ENCODE data around the gene VSIG1. TPM values are rescaled to one million over a fixed set of nuclear protein-coding genes. Genes with fewer than 3 reads are reported as not detected.

Gene VSIG1
- total RNA-seq, 1 donor from 2014 or later = 0.51 TPM

GRCh38 chrX:108064613-108065012 lies 19.7 kb downstream of the VSIG1 start:
- DNase-seq = no peak

DNA sequence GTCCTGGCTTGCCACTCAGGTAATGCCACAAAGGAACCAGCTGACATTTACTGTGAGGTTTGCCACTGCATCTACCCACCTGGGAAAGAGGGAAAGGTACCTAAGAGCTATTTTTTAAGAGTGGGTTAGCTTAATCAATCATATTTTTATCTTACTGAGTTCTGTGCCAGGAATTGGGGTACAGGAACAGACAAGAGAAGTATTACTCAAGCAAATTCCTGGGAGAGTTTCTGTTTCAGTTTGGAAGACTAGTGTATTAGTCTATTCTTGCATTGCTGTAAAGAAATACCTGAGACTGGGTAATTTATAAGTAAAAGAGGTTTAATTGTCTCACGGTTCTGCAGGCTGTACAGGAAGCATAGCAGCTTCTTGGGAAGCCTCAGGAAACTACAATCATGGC lies 23.3 kb downstream of the VSIG1 start:
- DNase-seq = no peak

- peak; percentile 34 for DNase-seq
These were observed 26.0 kb downstream of the VSIG1 start for GRCh38 chrX:108070891-108071290.

- DNase-seq = no peak
These were observed 26.7 kb downstream of the VSIG1 start for GRCh38 chrX:108071578-108071977.

- DNase-seq = peak; percentile 12
These were observed 27.9 kb downstream of the VSIG1 start for GRCh38 chrX:108072746-108073145.

GRCh38 chrX:108081110-108081509 lies 36.2 kb downstream of the VSIG1 start:
- DNase-seq = no peak

- DNase-seq = no peak
These were observed 42.9 kb downstream of the VSIG1 start for GRCh38 chrX:108087792-108088191.

- no peak for DNase-seq
These were observed 43.6 kb downstream of the VSIG1 start for GRCh38 chrX:108088511-108088910.

GRCh38 chrX:108090491-108091263 lies 45.8 kb downstream of the VSIG1 start:
- peak; percentile 31 for DNase-seq

- DNase-seq = peak; percentile 96
These were observed 46.5 kb downstream of the VSIG1 start, which contains the start of the genes ATG4A and PSMD10 for GRCh38 chrX:108091264-108091877. Gene ATG4A, plus strand, starts transcription at chrX:108091778. Its CDS starts 49 bp downstream, at chrX:108091827. Gene PSMD10, minus strand, starts transcription at chrX:108091542. Its CDS starts 22 bp downstream, at chrX:108091520.

GRCh38 chrX:108091878-108092291 lies 47.0 kb downstream of the VSIG1 start:
- DNase-seq = peak; percentile 40

DNA sequence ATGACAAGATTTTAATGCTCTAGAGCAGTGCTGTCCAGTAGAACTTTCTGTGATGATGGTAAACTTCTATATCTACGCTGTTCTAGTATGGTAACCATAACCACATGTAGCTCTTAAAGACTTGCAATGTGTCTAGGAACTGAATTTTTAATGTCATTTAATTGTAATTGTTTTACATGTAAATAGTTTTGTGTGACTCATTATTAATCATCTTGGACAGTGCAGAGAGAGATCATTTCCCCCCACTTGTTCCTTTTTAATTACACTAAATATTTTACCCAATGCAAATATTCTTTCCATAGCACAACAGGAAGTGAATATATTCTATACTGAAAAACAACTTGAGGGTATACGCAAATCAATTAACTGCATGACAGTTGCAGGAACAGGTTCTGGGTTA lies 52.5 kb downstream of the VSIG1 start:
- DNase-seq = peak; percentile 15

GRCh38 chrX:108105473-108105872 lies 60.6 kb downstream of the VSIG1 start:
- no peak for DNase-seq

GRCh38 chrX:108114541-108114940 lies 69.7 kb downstream of the VSIG1 start:
- no peak for DNase-seq

GRCh38 chrX:108117988-108118387 lies 73.1 kb downstream of the VSIG1 start:
- no peak for DNase-seq

- no peak for DNase-seq
These were observed 76.4 kb downstream of the VSIG1 start for GRCh38 chrX:108121291-108121690.

DNA sequence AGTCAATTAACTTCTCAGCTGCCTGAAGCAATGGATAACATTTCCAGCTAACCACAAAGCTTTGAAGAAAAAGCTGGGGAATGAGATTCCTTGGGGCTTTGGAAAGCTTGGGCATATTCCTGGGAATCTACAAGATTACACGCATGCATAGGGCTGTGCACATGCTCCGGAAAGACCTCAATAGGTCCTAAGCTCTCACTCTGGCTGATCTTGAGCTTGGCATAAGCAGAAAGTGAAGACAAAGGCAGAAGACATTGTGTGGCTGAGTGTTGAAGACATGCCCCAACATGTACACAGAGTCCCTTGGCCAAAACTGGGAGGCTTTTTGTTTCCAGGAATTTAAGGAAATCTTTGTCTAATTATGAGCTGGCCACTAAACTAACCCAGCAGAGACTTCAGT lies 77.9 kb downstream of the VSIG1 start:
- DNase-seq = peak; percentile 48

DNA sequence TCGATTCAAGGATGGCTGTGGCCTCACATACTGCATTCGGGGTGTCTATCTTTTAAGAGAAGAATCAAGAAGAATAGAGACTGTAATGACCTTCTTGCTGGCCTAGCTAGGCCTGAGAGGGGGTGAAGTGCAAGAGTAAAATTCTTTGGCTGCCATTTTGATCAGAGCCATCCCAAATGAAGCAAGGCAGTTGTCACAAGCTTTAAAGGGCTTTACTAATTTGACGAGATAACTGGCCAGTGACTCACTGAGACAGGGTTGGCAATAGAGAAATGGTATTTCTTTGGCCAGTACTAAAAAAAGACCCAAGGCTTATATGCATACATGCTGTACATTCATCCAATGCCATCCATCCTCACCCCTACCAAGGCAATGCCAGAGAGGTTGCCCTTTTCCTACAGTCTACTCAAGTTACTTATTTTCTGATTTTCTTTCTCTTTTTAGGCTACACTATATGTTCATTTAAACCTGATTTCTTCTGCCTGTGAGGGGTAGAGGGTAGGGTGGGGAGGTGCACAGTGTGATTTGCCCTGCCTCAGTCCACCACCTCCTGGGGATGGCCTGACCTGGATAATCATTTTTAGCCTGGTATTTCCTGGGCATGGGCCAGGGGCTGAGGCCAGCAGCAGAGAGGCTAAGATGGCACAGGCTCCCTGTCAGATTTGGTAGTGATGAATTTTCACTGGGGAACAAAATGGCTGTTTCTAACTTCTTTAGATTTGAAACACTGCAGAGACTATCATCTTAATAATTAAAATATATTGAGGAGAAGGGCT lies 78.9 kb downstream of the VSIG1 start:
- no peak for DNase-seq

GRCh38 chrX:108126661-108127060 lies 81.8 kb downstream of the VSIG1 start:
- DNase-seq = peak; percentile 24

DNA sequence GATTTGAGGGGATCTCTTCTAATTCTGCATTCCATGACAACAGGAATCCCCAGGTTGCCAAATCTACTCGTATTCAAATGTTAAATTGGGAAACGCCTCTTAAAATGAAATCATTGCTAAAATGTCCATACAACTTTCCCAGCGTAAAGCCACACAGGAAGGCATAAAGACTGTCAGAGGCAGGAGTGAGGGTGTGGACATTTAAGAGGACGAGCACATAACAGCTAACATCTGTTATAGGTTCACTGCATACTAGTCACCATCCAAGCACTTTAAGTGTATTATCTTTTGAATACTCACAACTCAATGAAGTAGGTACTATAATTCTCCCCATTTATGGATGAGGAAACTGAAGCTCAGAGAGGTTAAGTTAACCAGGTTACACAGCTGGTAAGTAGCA lies 82.3 kb downstream of the VSIG1 start:
- DNase-seq = no peak

All from dermis blood vessel endothelial cell (primary cell).